ACHN (cell line): ENCODE measurements around the gene IL3RA.
"Not testable (repeated sequence)": the region's sequence is repeated elsewhere in the genome, so short reads cannot be mapped to it uniquely, and the experiment has no call there.

Experiments
- DNase-seq: peaks from one replicate; pipeline ENCODE4 v3.0.0-alpha.2; 2015
- in situ Hi-C: cut with HindIII; loops from 2 replicates; pipeline ENCODE4 v1.10.0; 2017; ENCODE audit warnings: low sequenced_read_pairs, low pct_ligation_motif_present, low pct_unique_long_range_greater_than_20kb

Gene IL3RA

DNA sequence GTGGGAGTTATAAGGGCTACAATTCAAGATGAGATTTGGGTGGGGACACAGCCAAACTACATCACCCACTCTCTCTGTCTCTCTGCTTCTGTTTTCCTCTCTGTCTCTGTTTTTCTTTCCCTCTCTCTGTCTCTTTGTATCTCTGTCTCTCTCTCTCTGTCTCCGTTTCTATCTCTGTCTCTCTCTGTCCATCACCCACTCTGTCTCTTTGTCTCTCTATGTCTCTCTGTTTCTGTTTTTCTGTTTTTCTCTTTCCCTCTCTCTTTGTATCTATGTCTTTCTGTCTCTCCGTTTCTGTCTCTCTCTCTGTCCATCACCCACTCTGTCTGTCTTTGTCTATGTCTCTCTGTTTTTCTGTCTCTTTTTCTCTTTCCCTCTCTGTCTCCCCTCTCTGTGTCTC lies 25.3 kb downstream of the IL3RA start:
- no peak for DNase-seq
- in situ Hi-C loops, result no loop called here

DNA sequence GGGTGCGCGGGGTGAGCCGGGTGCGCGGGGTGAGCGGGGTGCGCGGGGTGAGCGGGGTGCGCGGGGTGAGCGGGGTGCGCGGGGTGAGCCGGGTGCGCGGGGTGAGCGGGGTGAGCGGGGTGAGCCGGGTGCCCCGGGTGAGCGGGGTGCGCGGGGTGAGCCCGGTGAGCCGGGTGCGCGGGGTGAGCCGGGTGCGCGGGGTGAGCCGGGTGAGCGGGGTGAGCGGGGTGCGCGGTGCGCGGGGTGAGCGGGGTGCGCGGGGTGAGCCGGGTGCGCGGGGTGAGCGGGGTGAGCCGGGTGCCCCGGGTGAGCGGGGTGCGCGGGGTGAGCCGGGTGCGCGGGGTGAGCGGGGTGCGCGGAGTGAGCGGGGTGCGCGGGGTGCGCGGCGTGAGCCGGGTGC lies 29.8 kb downstream of the IL3RA start:
- DNase-seq, in situ Hi-C loops: not testable (repeated sequence)

DNA sequence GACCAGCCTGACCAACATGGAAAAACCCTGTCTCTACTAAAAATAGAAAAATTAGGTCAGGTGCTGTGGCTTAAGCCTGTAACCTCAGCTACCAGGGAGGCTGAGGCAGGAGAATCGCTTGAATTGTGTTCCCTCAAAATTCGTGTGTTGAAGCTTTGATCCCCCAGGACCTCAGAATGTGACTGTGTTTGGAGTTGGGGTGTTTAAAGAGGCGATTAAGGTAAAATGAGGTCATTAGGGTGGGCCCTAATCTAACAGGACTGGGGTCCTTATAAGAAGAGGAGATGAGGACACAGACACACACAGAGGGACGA lies 31.8 kb downstream of the IL3RA start:
- in situ Hi-C loops, result no loop called here
- DNase-seq, result no peak

DNA sequence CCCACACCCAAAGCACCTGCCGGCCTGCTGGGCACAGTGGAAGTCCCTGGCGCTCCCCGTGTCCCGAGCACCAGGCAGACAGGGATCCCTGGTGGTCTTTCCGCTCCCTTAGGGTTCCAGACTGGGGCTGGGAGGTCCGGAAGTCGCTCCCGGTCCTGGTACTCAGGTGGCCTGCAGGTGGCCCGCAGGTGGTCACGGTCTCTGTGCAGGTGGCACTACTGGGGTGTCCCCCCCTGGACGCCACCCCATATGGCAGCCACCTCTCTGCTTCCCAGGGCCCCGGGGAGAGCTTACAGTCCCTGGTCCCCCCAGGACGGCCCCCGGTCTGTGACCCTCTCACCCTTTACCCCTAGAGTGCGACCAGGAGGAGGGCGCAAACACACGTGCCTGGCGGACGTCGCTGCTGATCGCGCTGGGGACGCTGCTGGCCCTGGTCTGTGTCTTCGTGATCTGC lies 41.7 kb downstream of the IL3RA start:
- in situ Hi-C loops, result no loop called here
- DNase-seq, result no peak

DNA sequence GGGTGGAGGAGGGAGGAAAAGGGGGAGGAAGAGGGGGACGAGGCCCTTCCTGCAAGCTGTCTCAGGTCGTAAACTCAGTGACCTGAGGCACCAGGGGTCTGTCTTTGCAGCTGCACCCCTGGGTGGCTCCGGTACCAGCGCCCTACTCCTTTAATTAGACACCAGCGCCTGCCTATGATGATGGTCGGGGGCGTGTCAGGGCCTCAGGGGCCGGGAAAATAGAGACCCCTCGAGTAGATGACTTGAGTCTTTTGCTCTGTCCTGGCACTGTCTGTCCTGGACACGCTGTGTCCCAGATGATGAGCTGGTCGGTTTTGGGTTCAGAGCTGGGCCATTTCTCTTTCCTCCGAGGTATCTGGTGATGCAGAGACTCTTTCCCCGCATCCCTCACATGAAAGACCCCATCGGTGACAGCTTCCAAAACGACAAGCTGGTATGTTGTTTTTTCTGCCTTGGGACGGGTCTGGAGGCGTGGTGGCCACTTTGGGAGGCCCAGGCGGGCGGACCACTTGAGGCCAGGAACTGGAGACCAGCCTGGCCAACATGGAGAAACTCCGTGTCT lies 44.2 kb downstream of the IL3RA start:
- in situ Hi-C loops, result no loop called here
- no peak for DNase-seq

DNA sequence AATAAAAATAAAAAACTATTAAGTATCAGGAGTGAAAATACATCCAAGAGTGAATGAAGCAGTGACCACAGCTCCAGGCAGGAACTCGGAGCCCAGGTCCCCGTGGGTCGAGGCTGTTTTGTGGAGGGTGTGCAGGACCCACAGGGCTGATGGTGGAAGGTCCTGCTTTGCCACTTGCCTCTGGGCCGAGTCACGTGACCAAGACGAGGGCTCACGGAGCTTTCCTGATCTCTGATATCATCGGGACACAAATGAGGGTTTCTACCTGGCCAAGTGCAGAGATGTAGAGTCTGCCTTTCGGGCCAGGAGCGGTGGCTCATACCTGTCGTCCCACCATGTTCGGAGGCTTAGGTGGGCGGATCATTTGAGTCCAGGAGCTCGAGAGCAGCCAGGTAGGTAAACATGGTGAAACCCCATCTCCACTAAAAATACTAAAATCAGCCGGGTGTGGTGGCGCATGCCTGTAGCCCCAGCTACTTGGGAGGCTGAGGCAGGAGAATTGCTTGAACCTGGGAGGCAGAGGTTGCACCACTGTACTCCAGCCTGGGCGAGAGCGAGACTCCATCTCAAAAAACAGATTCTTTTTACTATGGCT lies 48.2 kb downstream of the IL3RA start:
- no peak for DNase-seq
- in situ Hi-C loops, result no loop called here

DNA sequence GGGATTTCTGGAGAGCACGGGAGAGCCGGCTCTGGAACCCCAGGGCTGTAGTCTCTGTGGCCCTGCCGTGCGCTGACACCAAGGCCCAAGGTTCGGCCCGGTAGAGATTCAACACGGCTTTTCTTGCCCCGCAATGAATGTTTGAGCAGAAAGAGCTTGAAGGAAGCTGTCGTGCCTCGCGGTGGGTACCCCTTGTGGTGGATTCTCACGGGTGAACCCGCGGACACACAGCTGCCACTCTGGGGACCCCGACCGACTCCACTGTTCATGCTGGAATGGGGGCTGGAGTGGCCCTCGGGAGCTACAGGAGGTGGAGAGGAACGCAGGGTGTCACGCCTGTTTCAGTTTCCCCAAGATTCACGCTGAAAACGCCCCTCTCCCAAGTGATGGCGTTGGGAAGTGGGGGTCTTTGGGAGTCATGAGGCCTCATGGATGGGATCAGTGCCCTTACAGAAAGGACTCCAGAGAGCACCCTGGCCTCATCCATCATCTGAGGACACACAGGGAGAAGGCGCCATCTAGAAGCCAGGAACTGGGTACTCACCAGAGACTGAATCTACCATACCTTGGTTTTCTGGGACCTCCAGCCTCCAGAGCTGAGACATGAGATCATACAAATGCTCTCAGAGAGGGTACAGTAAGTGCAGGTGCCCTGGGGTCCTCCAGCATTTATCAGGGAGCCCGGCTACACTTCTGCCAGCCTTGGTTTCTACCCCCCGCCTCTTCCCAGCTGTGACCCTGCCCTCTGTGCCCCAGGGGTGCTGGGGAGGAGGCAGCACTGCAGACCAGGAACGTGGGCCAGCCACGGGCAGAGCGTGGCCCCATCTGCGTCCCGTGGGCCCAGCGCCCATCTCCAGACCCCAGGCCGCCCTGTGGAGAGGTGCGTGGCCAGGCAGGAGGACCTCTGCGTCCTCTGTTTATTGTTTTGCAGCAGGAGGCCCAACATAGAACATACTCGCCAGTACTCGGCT lies 49.0 kb downstream of the IL3RA start:
- DNase-seq, result no peak
- in situ Hi-C loops, result no loop called here

DNA sequence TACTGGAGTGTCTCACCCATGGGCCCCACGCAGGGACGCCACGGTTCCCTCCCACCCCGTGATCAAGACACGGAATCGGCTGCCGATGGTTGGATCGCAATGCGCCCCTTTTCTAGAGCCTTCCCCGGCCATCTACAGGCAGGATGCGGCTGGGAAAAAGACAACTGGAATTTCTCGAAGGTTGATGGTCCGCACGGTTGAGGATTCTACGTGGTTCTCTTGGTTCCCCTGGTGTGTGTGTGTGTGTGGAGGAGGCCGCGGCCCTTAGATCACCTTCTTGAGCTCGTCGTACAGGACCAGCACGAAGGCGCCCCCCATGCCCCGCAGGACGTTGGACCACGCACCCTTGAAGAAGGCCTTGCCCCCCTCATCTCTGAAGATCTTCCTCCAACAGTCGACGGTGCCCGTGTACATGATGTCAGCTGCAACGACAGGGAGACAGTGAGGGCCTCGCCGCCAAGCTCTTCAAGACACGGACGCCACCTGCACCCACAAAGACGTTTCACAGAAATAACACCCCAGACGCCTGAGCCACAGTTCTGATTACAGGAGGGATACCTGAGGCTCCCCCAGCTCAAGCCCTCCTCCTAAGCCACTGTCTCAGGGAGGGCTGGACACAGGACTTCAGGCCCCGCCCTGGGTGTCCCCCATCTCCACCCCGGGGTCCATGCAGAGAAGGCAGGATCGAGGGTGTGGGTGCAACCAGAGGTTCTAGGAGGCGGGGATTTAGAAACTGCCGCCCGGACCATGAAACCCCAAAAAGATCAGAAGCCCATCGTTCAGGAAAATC lies 49.9 kb downstream of the IL3RA start:
- in situ Hi-C loops, result no loop called here

DNA sequence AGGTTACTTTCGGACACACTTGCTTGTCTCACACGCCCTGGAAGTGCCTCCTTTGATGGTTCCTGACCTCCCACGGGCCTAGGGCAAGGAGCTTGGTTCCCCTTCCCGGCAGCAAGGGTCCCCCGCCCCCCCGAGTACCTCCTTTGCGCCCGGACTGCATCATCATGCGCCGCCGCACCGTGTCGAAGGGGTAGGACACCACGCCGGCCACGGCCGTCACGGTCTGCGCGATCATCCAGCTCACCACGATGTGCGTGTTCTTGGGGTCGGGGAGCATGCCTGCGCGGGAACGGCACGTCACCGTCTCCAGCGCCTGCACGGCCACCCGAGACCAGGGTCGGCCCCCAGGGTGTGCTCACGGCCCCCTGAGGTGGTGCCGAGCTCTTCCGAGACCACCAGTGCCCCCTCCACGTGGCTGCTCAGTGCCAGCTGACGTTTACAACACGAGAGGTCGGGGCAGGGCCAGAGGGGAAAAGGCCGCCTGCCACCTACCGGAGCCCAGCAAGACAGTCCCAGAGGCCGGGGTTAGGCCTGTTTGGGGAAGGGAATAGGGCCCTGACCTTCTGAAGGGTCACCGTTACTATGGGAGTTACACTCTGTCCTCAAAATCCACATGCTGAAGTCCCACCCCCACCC lies 50.7 kb downstream of the IL3RA start:
- in situ Hi-C loops, result no loop called here

More for the DNA sequence above, 49.9 kb downstream of the IL3RA start:
- DNase-seq, result no peak

DNA sequence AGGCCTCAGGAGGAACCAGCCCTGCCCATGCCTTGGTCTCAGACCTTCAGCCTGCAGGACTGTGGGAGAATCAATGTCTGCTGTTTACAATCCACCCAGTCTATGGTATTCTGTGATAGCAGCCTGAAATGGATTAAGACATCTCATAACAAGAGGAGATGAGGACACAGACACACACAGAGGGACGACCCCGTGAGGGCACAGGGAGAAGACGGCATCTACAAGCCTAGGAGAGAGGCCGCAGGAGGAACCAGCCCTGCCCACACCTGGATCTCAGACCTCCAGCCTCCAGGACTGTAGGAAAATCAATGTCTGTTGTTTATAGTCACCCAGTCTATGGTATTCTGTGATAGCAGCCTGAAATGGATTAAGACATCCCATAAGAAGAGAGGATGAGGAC lies 52.1 kb downstream of the IL3RA start:
- in situ Hi-C loops, result no loop called here
- DNase-seq, result no peak

More for the DNA sequence above, 50.7 kb downstream of the IL3RA start:
- DNase-seq, result no peak

DNA sequence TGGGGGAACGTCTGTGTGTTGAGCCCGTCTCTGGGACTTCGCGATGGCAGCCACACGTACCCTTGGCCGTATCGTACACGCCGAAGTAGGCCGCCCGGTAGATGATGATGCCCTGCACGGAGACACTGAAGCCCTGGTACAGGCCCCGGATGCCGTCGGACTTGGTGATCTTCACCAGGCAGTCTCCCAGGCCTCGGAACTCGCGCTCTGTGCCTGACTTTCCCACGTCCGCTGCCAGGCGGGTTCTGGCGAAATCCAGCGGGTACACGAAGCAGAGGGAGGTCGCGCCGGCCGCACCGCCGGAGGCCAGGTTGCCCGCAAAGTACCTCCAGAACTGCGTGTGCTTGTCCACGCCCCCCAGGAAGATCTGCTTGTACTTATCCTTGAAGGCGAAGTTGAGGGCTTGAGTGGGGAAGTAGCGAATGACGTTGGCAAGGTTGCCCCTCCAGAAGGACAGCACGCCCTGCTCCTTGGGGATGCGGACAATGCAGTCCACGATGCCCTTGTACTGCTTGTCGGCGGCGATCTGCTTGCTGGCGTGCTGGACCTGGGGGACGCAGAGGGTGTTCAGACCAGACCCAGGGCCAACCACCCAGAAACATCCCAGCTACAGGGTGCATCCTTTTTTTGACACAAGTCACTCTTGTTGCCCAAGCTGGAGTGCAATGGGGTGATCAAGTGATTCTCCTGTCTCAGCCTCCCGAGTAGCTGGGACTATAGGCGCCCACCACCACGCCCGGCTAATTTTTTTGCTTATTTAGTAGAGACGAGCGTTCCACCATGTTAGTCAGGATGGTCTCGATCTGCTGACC lies 52.8 kb downstream of the IL3RA start:
- in situ Hi-C loops, result no loop called here
- DNase-seq, result no peak

DNA sequence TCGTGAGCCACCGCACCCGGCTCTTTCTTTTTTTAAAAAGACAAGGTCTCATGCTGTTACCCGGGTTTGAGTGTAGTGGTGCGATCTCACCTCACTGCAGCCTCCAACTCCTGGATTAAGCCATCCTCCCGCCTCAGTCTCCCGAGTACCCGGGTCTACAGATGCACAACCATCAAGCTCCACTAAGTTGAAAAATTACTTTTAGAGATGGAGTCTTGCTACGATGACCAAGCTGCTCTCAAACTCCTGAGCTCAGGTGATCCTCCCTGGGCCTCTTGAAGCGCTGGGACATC lies 53.4 kb downstream of the IL3RA start:
- in situ Hi-C loops, result no loop called here
- no peak for DNase-seq

DNA sequence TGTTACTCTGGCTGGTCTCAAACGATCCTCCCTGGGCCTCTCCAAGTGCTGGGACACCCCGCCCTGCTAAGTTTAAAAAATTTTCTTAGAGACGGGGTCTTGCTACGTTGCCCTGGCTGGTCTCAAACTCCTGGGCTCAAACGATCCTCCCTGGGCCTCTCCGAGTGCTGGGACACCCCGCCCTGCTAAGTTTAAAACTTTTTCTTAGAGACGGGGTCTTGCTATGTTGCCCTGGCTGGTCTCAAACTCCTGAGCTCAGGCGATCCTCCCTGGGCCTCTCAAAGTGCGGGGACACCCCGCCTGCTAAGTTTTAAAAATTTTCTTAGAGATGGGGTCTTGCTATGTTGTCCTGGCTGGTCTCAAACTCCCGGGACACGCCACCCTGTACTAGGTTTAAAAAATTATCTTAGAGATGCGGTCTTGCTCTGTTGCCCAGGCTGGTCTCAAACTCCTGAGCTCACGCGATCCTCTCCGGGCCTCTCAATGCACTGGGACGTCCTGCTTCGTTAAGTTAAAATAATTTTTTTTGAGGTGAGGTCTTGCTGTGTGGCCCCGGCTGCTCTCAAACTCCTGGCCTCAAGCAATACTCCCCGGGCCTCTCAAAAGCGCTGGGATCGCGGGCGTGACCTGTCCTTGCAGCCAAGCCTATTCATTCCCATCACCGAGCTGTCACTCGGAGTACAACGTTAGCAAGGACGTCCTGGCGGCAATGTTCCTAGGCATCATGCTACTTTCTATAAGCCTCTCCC lies 54.2 kb downstream of the IL3RA start:
- in situ Hi-C loops, result no loop called here
- DNase-seq, result no peak

DNA sequence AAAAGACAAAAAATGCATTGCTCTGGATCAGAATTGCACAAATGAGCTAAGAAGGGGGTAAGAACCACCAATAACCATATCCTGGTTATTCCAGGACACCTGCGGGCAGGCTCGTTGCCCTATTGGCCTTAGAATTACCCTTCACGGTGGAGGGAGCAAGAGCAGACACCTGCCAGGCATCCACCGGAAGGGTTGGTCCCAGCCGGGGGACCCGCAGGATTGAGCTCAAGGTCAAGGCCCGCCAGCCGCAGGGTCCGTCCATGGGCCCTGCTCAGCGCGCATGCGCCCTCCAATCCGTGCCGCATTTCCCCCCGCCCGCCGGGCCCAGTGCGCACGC lies 54.8 kb downstream of the IL3RA start:
- DNase-seq, result no peak
- in situ Hi-C loops, result no loop called here

DNA sequence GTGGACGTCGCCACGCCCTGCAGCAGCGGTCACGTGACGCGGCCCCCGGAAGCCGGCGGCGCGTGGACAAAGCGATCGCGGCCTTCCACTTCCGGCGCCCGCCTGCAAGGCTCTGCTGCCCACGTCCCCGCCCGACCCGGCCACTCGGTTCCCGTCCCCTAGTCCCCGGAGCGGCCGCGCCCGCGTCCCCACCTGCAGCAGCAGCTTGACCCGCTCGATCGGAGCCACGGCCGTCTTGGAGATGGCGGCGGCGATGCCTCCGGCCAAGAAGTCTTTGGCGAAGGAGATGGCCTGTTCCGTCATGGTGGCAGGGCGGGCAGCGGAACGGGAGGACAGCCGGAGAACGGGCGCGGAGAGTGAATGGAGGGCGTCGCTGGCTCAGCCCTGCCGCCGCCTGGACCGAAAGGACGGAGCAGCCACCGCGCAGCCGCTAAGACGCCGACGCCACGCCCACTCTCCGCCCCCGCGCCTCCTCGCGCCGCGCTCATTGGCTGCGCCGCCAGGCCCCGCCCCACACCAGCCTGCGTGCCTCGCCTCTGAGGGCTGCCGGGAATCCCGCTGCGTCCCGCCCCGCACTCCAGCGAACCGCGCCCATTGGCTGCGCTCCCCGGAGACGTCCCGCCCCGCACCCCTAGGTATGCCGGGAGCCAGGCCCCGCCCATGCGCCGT lies 55.3 kb downstream of the IL3RA start, which contains the start of gene SLC25A6:
Gene SLC25A6, minus strand, starts transcription at position 407 of the 669 bp plus-strand sequence. Its CDS starts 104 bp downstream, at position 303.
- peak; percentile 85 for DNase-seq
- in situ Hi-C loops, result no loop called here

DNA sequence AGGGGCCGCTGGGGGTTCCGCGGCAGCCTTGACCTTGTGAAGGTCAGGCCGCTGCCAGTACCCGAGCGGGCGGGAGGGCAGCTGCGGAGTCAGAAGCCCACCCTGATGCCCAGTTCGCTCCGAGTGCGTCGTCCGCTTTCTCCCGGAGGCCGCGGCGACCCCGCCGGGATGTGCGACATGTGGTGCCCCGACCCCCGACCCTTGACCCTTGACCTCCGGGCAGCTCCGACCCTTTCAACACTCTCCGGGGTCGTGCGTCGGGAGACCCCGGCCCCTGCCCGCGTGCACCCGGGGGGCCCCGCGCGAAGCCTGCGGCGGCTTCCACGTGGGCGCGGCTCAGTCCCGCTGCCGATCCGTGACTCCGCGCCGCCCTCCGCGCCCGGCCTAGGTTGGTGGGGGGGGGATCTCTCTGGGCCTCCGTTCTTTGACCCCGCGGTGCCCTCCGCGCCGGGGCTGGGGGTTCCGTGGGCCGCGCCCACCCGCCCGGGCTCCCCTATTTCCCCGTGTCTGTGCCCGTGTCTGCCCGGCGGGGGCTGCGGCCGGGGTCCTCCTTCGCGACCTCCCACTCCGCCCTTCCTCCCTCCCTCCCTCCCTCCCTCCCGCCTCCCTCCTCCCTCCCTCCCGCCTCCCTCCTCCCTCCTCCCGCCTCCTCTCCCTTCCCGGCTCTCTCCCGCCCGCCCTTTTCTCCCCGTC lies 55.9 kb downstream of the IL3RA start:
- DNase-seq, result peak; percentile 37

More for the DNA sequence above, 55.9 kb downstream of the IL3RA start:
- in situ Hi-C loops, result no loop called here
